NCI-H2029 treated with DMSO at 0.1 percent for 48 hours (cell line): Measurements from ENCODE around the gene TMEM150A.
"Not testable (repeated sequence)": the region's sequence is repeated elsewhere in the genome, so short reads cannot be mapped to it uniquely, and the experiment has no call there.

ENCODE experiments used
- DNase-seq: peaks from one replicate; lab custom pipeline; 2025; lab: John Stamatoyannopoulos, UW

TMEM150A gene, protein sequence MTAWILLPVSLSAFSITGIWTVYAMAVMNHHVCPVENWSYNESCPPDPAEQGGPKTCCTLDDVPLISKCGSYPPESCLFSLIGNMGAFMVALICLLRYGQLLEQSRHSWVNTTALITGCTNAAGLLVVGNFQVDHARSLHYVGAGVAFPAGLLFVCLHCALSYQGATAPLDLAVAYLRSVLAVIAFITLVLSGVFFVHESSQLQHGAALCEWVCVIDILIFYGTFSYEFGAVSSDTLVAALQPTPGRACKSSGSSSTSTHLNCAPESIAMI

DNA sequence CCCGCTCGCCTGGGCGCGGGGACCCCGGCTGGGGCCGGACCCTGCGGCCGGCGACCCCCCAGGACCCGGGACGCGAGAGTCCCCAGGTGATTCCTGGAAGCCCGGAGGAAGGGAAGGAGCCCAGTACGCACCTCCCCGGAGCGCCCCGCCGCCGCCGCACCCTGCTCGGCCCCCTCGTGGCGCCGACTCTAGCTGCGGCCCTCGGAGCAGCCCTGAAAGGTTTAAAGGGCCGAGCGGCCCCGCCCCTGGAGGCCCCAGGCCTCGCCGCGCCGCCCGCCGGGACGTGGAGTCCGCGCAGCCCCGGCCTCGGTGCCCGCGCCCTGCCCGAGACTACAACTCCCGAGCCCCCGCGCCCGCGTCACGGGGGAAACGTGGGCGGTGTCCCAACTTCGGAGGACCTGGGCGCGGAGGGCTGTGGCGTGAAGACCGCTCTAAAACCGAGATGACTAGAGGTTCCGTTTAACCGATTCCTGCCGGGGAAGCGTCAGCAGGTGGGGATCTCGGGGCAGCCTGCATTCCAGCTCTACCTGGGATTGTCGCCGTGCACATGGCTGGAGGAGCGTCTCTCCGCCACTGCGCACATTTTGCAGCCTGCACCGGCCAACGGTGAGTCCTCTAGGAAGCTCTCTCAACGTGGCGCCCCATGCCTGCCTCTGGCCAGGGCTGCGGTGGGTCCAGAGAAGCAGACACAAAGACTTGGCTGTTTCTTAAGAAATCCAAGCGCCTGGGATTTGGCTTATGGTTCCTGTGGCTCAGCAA, at the start of gene TMEM150A:
Gene TMEM150A (minus strand): TSS at position 223 of the 759 bp plus-strand sequence. CDS start 750 bp downstream, outside the sequence.
- peak; percentile 25 for DNase-seq

DNA sequence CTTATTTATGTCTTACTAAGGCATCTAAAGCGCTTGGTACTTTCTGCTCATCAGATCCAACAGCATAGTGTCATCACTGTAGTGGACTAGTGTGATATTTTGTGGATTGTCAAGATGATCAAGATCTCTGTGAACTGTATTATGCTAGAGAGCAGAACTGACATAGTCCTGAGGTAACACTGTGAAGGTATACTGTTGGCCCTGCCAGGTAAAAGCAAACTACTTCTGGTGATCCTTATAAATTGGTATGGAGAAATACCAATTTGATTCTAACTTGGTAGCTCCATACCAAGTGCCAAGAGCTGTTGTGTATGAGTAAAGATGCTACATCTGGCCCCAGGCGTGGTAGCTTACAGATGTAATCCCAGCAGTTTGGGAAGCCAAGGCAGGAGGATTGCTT, 49.6 kb upstream of the TMEM150A start:
- no peak for DNase-seq

DNA sequence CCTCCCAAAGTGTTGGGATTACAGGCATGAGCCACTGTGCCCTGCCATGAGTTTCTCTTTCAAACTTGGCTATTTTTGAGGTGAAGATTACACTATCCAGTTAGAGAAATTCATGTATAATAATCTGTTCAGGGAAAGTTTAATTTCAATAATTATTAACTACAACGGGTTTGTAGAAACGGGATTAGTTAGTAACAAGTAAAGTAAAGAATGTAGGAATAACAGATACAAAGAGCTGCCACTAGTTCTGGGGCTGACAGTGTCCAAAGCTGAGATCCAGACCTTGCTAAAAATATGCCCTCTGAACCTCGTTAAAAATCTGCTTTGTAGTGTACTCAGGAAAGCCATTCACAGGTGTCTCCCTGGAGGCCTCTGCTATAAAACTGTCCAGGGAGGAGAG, 48.6 kb upstream of the TMEM150A start:
- no peak for DNase-seq

DNA sequence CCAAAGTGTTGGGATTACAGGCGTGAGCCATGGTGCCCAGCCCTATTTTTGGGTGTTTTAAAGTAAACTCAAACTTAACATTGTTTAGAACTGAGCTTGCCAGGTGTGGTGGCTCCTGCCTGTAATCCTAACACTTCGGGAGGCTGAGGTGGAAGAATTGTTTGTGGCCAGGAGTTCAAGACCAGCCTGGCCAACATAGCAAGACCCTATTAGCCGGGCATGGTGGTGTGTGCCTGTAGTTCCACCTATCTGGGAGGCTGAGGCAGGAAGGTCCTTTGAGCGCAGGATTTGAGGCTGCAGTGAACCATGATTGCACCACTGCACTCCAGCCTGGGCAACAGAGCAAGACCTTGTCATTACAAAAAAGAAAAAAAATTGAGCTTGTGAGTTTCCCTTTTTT, 48.0 kb upstream of the TMEM150A start:
- DNase-seq: no peak

DNA sequence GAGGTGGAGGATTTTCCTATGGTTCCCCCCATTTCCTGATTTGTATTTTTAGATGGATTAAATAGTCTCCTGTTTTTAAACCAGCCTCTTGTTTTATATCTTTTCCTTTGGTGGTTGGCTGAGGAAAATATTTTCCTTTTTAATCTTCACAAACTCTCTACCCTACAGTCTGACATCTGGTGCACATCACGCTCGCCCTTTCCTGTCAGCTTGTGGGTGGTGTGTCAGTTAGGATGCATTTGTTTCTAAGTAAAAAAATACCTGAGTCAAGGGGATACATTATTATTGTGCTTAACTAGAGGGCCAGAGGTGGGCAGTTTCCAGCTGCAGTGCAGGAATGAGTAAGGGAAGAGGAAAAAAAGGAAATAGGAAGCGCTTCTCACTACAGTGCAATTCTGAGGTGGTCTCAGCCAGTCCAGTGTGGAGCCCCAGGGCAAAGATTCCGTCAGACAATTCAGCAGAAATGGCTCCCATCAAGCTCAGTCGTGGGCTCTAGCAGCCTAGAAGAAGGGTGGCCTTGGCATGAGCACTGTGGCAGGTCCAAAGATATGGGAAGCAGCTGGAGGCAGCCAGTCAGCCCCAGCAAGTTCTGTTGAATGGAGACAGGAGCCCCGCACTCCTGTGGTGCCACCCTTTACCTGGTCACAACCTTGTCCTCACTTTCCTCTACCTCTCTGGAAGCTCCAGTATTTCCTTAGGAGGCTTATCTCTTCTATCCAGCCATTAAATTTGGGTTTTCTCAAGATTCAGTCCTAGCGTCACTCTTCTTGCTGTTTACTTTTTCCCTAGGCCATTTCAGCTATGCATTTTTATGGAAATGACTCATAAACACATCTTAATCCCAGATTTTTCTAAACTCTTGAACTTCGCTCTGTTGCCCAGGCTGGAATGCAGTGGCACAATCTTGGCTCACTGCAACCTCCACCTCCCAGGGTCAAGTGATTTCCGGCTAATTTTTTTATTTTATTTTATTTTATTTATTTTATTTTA, 47.0 kb upstream of the TMEM150A start:
- no peak for DNase-seq

DNA sequence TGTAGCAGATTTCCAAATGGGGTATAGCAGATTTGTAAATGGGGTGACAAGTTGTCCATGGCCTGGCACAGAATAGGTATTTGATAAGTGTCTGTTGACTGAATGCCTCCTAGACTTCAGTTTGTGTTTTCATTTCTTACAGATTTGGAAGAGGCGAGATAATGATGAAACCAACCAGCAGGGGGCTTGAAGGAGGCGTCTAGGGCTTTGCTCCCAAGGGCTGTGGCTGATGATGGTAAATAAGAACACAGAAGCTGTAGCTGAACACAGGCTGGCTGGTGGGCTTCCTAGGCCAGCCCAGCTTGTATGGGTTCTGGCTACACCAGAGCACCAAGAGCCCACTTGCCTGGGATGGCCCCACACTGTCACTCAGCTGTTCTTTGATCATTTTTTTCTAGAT, 46.1 kb upstream of the TMEM150A start:
- DNase-seq: no peak

DNA sequence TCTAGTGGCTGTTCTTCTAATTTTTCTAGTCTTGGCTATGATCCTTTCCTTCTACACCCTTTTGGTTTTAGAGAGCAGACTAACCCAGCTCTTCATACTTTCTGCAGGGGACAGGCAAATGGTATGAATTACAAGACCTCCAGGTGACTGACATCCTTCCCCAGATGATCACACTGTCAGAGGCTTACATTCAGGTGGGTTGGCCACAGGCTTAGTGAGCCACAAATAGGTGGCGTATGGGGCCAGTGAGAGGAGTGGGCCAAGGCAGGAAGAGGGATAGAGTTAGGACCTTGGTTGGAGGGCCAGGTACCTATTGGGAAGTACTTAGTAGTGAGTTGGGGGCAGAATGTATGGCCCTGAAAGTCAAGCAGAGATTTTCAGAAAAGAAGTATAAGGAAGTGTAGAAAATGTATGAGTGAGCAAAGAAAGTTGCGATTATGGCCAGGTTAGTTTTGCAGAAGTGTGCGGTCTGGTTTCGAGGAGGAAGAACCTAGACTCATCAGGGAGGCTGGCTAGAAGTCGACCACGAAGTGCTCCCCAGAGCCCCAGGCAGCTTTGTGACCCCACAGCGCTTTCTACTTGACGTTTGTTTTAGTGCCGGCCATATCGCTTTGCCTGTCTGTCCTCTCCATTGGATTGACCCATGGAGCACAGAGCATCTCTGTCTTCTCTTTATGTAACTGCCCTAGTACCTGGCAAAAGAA, 45.5 kb upstream of the TMEM150A start:
- no peak for DNase-seq

DNA sequence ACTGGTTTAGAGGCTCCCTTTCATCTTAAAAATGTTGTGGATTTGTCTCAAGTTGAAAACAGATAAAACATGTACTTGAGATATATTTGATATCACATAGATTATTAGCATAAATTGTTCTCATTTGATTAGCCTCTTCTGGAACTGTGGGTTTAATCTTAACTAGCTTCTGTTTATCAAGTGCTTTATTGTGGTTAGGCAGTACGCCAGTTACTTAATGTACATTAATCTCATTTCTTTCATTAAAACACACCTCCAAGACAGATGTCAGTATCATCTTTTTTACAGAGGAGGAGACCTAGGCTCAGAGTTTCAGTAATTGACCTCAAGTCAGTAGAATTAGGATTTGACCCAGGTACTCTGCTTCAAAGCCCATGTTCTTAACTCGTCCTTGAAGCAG, 43.7 kb upstream of the TMEM150A start:
- no peak for DNase-seq

DNA sequence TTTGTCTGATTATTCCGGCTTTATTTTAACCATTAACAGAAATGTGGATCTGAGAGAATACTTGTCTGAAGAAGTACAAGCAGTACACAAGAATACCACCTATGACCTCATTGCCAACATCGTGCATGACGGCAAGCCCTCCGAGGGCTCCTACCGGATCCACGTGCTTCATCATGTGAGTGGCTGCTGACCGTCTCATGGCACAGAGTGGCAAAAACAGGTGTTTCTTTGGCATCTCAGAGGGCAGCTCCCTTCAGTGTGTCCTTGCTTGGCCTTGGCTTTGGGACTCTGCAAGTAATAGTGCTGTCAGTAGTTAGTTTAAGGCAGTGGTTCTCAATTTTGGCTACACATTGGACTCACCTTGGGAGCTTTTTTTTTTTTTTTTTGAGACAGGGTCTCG, 42.4 kb upstream of the TMEM150A start:
- DNase-seq: no peak

DNA sequence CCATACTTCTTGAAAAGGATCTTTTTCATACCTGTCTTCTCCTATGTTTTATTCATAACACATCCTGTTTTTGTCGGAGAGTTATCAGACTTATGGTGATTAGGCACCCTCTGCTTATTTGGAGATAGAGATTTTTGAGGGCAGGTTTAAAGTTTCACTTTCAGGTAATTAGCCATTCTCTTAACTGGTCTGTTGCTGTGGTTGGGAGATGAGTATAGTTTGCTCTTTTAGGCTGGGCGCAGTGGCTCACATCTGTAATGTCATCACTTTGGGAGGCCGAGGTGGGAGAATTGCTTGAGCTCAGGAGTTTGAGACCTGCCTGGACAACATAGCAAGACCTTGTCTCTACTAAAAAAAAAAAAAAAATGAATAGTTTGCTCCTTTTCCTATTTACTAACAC, 40.2 kb upstream of the TMEM150A start:
- DNase-seq: no peak

DNA sequence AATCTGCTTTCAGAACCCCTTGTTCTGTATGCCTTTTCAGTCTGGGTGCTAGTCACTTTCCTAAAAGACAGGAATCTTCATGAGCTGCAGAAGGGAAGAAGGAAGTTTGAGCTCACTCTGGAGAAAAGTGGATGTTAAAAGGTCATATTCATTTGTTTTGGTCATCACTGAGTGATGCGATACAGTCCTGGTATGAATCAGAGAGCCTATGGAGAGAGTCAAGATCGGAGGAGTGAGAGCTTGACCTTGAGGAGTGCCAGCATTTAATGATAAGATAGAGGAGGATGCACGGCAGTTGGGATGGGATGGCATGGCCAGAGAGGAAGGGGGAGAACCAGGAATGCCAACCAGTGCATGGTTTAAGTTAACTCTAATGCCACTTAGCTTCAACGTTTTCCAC, 33.1 kb upstream of the TMEM150A start:
- DNase-seq: no peak

DNA sequence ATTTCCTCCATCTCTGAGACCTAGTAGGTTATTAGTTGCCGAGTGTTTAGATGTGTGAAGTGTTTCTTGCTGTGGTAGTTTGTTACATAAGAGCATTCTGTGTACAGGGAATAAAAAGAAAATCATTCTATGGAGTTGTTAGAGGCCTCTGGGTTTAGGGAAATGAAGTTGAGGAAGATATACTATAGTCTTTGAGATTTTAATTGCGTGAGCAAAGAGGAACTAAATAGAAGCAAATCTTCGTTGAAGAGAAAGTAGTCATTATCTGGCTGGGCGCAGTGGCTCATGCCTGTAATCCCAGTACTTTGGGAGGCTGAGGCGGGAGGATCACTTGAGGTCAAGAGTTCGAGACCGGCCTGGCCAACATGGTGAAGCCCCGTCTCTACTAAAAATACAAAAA, 32.5 kb upstream of the TMEM150A start:
- no peak for DNase-seq

DNA sequence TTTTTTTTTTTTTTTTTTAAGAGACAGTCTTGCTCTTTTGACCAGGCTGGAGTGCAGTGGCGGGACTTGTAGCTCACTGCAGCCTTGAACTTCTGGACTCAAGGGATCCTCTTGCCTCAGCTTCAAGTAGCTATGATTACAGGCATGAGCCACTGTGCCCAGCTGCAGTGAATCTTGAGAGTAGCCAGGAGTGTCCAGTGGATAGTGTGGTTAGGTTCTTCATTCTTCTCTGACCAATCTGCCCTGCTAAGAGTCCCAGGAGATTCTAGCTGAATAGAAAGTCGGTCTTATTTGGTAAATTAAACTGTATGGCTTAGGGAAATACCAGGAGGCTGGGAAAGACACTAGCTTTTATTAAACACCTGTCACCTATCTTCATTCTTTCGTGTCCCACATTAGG, 28.8 kb upstream of the TMEM150A start:
- no peak for DNase-seq

DNA sequence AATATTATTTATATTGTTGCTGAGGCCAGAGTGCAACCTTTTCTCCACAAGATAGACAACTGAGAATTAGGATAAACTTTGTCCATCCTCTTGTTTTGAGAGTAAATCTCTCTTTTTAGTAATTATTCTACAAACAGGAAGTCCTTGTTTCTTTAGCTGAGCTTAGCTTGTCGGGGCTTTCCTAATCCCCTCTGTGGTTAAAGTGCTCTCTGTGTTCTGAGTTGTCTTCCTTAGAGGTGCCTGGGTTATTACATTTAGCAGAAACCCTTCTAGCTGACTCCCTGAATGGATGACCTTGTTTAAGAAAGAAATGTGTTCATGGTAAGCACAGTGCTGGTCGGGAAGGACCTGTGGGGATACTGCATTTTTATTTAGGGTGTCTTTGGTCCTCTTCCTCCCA, 26.2 kb upstream of the TMEM150A start:
- no peak for DNase-seq

DNA sequence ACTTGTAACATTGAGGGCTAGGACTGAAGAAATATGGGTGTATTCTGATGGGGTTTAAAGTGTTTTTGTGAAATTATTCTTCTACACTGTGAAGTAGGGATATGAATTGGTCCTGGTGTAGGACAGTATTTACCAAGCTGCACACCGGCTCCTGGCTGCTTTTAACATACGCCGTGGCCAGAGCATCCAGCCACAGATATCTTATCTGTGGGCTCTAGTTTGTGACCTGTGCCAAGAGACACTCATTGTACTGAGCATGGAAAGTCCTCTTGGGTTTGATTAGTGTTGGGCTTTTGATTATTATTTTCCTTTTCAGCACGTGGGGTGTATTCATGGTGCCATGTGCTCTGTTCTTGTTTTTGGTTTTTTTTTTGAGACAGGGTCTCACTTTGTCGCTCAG, 21.5 kb upstream of the TMEM150A start:
- DNase-seq: no peak

DNA sequence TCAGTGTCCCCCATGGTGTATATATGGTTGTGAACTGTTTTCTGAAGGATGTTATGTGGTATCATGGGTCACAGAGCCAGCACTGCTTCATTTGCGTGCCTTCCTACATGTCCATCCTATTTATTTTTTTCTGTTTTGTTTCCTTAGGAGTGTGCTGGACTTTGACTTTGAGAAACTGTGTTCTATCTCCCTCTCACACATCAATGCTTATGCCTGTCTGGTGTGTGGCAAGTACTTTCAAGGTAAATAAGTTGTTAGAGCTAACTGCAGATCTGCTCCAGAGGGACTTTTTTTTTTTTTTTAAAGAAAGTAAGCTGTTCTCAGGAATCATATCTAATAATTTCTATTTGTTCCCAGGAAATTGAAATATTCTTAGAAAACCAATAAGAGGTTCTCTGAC, 18.8 kb upstream of the TMEM150A start:
- no peak for DNase-seq

DNA sequence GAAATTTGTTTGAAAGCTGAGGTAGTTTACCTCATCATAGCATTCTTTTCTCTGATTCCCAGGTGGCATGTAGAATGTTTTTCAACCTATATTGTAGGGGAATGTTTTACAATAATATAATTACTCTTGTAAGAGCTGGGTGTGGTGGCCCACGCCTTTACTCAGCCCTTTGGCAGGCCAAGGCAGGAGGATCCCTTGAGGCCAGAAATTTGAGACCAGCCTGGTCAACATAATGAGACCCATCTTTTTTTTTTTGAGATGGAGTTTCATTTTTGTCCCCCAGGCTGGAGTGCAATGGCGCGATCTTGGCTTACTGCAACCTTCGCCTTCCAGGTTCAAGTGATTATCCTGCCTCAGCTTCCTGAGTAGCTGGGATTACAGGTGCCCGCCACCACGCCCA, 17.1 kb upstream of the TMEM150A start:
- no peak for DNase-seq

DNA sequence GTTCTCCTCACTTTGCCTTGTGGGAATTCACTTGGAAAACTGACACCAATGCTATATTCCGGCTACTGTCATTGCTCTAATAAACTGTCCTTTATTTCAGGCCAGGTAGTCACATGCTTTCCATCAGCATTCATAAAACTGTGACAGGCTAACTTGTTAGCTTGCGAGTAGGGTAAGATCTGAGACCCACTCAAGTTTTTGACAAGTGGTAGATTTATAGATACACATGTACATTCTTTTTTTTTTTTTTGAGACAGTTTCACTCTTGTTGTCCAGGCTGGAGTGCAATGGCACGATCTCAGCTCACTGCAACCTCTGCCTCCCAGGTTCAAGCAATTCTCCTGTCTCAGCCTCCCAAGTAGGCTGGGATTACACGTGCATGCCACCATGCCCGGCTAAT, 15.2 kb upstream of the TMEM150A start:
- not testable (repeated sequence) for DNase-seq

DNA sequence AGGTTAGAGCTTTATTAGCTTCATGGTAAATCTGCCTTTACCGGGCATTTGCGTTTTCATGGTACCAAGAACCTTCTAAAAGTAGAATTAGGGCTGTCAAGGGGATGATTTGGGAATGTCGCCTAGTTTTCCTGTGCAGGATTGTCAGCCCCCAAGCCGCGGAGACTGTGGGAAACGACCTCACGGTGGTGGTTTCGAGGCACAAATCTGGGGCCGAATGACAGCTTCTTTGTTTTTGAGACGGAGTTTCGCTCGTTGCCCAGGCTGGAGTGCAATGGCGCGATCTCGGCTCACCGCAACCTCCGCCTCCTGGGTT, 12.9 kb upstream of the TMEM150A start:
- DNase-seq: no peak

DNA sequence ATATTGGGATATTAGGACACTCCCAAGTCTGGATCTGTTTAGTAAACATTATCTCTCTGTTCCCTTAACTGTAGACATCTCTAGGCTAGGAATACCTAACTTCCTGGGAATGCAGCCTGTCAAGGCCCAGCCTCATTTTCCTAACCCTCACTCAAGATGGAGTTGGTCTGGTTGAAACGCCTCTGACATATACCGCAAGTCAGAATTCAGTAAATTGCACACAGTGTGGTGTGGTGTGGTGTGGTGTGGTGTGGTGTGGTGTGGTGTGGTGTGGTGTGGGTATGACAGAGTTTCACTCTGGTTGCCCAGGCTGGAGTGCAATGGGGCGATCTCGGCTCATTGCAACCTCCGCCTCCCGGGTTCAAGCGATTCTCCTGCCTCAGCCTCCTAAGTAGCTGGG, 12.3 kb upstream of the TMEM150A start:
- not testable (repeated sequence) for DNase-seq

DNA sequence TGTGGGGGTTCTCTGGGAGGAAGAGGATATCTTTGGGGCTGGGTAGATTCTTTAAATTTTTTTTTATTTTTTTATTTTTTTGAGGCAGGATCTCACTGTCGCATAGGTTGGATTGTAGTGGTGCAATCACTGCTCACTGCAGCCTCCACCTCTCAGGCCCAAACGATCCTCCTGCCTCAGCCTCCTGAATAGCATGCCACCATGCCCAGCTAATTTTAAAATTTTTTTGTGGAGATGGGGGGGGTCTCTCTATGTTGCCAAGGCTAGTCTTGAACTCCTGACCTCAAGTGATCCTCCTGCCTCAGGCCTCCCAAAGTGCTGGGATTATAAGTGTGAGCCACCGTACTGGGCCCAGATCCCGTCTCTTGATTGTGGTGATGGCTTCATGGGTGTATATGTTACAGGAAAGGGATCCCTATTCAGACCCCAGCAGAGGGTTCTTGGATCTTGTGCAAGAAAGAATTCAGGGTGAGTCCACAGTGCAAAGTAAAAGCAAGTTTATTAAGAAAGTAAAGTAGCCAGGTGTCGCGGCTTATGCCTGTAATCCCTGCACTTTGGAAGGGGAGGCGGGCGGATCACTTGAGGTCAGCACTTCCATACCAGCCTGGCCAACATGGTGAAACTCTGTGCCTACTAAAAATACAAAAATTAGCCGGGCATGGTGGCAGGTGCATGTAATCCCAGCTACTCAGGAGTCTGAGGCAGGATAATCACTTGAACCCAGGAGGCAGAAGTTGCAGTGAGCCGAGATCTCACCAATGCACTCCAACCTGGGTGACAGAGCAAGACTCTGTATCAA, 11.4 kb upstream of the TMEM150A start:
- DNase-seq: no peak
